WTC11 (cell line): ENCODE data around the gene ADCY3.

ENCODE experiments used
- CTCF ChIP-seq: fragments of 200-600 bp; IDR thresholded peaks from 2 replicates; pipeline ENCODE4 v1.8.0; 2022; ENCODE audit warnings: antibody characterized with exemption
- ESRRA ChIP-seq: sonication (generic); formaldehyde crosslinking; IDR thresholded peaks from 2 replicates; pipeline ENCODE4 v1.8.1; 2022; ENCODE audit warnings: mild to moderate bottlenecking, missing genetic modification reagents, borderline replicate concordance
- ETV6 ChIP-seq: sonication (generic); formaldehyde crosslinking; IDR thresholded peaks from 2 replicates; pipeline ENCODE4 v1.8.1; 2022; ENCODE audit warnings: mild to moderate bottlenecking, missing genetic modification reagents
- USF2 ChIP-seq: sonication (generic); formaldehyde crosslinking; IDR thresholded peaks from 2 replicates; pipeline ENCODE4 v1.8.1; 2023; ENCODE audit warnings: mild to moderate bottlenecking, missing genetic modification reagents, moderate library complexity

GRCh38 chr2:24939353-24939752 lies 19.3 kb upstream of the ADCY3 start:
- TF ChIP-seq ESRRA: no peak
- TF ChIP-seq CTCF: no peak
- TF ChIP-seq USF2 (CRISPR knock-in tag): no peak
- TF ChIP-seq ETV6 (CRISPR knock-in tag): no peak
